Left lung (tissue), 10 donors: ENCODE measurements around the gene TAF8. TPM values are rescaled to one million over a fixed set of nuclear protein-coding genes. Genes with fewer than 3 reads are reported as not detected.

Experiments used
- ATAC-seq: fragments of 200-7000 bp; cut with Tn5 transposase; one replicate; pipeline ENCODE4 v1.9.1; 2020; ENCODE audit warnings: moderate library complexity
- DNase-seq, 4 donors: peaks; one replicate each; pipeline ENCODE4 v3.0.0-alpha.2; 2013 to 2020
- H3K27ac ChIP-seq, 2 donors: fragments of 200-600 bp; sonication (generic) in 1 of 2; one replicate each; pipeline versions ENCODE4 v1.5.0 to v1.8.0; 2020 to 2021
- H3K27me3 ChIP-seq, 2 donors: fragments of 200-600 bp; sonication (generic) in 1 of 2; one replicate each; pipeline versions ENCODE4 v1.5.0 to v1.8.0; 2020 to 2021
- H3K36me3 ChIP-seq, 2 donors: fragments of 200-600 bp; sonication (generic) in 1 of 2; one replicate each; pipeline versions ENCODE4 v1.5.0 to v1.8.0; 2020 to 2021
- H3K4me1 ChIP-seq, 2 donors: fragments of 200-600 bp; one replicate each; pipeline ENCODE4 v1.8.0; 2021
- H3K4me3 ChIP-seq, 2 donors: fragments of 200-600 bp; sonication (generic) in 1 of 2; one replicate each; pipeline versions ENCODE4 v1.5.0 to v1.8.0; 2020 to 2021; ENCODE audit warnings: mild to moderate bottlenecking in 1 of 2
- H3K9me3 ChIP-seq, 2 donors: fragments of 200-600 bp; sonication (generic) in 1 of 2; one replicate each; pipeline versions ENCODE4 v1.5.0 to v1.8.0; 2020 to 2021
- intact Hi-C, 2 donors: fragments of 100-400 bp; cut with DNase I; formaldehyde crosslinking; loops; one replicate each; pipeline versions ENCODE4 v1.11.2 to v1.14.2; 2022
- polyA plus RNA-seq, 6 donors: library from polyadenylated mRNA; unstranded; fragments of 120-200 nt; gene quantifications; one replicate each; pipeline ENCODE4 v1.2.1, GENCODE V29; 2013; ENCODE audit not compliant: insufficient read length in 6 of 6
- total RNA-seq, 2 donors: library from RNA; stranded (reverse); fragmentation: NEBNext Ultra II Directional; extraction: Animal tissue kit (Norgen Biotek cat#: 25700); gene quantifications; one replicate each; pipeline ENCODE4 v1.2.1, GENCODE V29; 2021
- TF ChIP-seq, protein P1 (sequence below), 2 donors: fragments of 200-600 bp; sonication (generic) in 1 of 2; IDR thresholded peaks; one replicate each; pipeline versions ENCODE4 v1.5.0 to v1.8.0; 2021; ENCODE audit warnings: antibody characterized with exemption in 2 of 2
- donor health status: DM: no; HTN: yes; CAD: no.
- donor health status: DM: no; HTN: no; CAD: no.

The TAF8 gene
- total and polyA plus RNA-seq, 8 donors = 26.4 to 32.0 (median 27.9) TPM

DNA sequence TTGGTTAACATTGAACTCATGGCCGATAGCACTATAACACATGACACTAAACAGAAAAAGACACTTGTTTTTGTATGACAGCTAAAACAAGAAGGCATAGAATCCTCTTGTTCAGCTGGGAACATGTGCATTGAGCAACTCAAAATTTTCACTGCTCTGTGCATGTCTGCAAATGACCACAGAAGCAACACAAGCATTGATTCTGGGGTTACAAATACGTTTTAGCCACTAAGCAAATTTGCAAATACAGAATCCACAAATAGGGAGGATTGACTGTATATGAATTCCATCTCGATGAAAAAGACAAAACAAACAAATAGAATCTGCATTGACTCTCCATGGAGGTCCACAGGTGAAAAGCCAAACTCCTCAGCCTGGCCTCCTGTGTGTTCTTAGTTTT, 60.4 kb downstream of the TAF8 start:
- ATAC-seq = no peak
- Histone ChIP-seq H3K27ac (no peak overlapping the region), H3K4me3 (no peak overlapping the region), H3K36me3 (no peaks in the 10 kb centered on the region), H3K9me3 (no peaks in the 10 kb centered on the region), H3K4me1 (no peaks in the 10 kb centered on the region), H3K27me3 (no peaks in the 10 kb centered on the region)
- no peak for DNase-seq
- TF ChIP-seq, protein P1, sequence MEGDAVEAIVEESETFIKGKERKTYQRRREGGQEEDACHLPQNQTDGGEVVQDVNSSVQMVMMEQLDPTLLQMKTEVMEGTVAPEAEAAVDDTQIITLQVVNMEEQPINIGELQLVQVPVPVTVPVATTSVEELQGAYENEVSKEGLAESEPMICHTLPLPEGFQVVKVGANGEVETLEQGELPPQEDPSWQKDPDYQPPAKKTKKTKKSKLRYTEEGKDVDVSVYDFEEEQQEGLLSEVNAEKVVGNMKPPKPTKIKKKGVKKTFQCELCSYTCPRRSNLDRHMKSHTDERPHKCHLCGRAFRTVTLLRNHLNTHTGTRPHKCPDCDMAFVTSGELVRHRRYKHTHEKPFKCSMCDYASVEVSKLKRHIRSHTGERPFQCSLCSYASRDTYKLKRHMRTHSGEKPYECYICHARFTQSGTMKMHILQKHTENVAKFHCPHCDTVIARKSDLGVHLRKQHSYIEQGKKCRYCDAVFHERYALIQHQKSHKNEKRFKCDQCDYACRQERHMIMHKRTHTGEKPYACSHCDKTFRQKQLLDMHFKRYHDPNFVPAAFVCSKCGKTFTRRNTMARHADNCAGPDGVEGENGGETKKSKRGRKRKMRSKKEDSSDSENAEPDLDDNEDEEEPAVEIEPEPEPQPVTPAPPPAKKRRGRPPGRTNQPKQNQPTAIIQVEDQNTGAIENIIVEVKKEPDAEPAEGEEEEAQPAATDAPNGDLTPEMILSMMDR (IDR thresholded peaks at IDR 0.05) = no peak
- intact Hi-C loops = no loop called here

DNA sequence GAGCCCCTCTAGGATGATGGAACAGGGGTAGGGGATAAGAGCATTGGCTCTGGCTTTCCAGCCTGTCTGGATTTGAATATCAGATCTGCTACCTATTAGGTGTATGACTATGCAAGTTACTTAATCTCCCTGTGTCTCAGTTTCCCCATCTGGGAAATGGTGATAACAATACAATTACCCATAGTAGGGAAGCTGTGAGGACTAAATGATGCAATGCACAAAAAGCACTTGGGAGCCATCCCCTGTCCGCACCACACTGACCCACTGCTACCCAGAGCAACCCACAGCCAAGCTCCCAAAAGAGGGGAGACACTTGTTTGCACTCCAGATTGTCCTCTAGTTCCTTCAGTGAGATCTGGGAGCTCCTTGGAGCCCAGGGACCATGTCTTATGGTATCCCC, 62.0 kb downstream of the TAF8 start:
- Histone ChIP-seq H3K27me3 (no peaks in the 10 kb centered on the region), H3K27ac (no peak overlapping the region), H3K36me3 (no peaks in the 10 kb centered on the region), H3K4me3 (no peak overlapping the region), H3K9me3 (no peaks in the 10 kb centered on the region), H3K4me1 (no peaks in the 10 kb centered on the region)
- intact Hi-C loops = no loop called here
- TF ChIP-seq, protein P1 (IDR thresholded peaks at IDR 0.05) = no peak
- DNase-seq (no peak), ATAC-seq (no peak)

DNA sequence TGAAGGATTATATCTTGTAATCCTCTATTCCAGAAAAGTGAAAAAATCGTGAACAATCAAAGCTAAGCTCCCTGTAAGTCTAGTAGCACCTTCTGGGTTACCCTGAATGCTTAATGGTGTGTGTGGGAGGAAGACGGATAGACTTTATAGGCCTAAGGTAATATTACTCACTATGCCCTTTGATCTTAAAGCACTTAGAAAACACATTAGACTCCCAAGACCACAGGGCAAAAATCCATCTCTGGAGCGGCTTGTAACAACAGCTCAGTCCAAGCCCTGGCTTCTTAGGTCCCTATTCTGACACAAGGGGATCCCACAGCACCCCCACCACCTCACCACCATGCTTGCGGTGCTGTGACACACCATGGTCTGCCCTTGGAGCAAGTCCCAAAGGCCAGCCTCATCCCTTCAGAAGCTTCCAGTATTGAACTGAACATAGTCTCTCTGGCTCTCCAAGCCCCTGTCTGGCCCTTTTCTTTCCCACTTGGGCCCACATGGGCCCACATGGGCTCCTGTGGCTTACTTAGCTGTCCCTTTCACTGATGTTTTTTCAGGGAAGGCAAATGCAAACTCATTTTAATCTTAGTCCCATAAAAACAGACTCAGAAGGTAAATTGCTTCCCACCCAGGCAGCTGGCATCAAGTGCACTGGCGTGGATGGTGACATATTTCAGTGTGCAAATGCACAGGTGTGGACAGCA, 63.8 kb downstream of the TAF8 start:
- ATAC-seq = no peak
- Histone ChIP-seq H3K4me1 (peaks cover 0 to 4% of the 10 kb centered on the region in 2 donors), H3K36me3 (no peaks in the 10 kb centered on the region), H3K9me3 (no peaks in the 10 kb centered on the region), H3K27ac (no peak overlapping the region), H3K4me3 (no peak overlapping the region), H3K27me3 (no peaks in the 10 kb centered on the region)
- intact Hi-C loops = no loop called here
- TF ChIP-seq, protein P1 (IDR thresholded peaks at IDR 0.05) = no peak
- DNase-seq = no peak

DNA sequence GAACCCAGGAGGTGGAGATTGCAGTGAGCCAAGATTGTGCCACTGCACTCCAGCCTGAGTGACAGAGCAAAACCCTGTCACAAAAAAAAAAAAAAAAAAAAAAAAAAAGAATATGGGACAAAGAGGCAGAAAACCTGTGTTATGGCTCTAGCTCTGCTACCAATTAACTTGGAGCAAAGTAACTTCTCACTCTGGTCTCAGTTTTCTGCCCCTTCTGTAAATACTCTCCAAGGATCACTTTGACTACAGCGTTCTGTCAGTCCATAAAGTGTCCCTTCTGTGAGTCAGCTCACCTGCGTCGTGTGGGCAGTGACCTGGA, 67.5 kb downstream of the TAF8 start:
- Histone ChIP-seq H3K27ac (peak overlapping the region; percentile 46 to 63), H3K4me3 (no peak overlapping the region), H3K36me3 (no peaks in the 10 kb centered on the region), H3K27me3 (no peaks in the 10 kb centered on the region), H3K9me3 (no peaks in the 10 kb centered on the region), H3K4me1 (peaks cover 0 to 4% of the 10 kb centered on the region in 2 donors)
- ATAC-seq (peak; percentile 28), DNase-seq (no peak)
- TF ChIP-seq, protein P1 (IDR thresholded peaks at IDR 0.05) = no peak
- intact Hi-C loops = no loop called here

DNA sequence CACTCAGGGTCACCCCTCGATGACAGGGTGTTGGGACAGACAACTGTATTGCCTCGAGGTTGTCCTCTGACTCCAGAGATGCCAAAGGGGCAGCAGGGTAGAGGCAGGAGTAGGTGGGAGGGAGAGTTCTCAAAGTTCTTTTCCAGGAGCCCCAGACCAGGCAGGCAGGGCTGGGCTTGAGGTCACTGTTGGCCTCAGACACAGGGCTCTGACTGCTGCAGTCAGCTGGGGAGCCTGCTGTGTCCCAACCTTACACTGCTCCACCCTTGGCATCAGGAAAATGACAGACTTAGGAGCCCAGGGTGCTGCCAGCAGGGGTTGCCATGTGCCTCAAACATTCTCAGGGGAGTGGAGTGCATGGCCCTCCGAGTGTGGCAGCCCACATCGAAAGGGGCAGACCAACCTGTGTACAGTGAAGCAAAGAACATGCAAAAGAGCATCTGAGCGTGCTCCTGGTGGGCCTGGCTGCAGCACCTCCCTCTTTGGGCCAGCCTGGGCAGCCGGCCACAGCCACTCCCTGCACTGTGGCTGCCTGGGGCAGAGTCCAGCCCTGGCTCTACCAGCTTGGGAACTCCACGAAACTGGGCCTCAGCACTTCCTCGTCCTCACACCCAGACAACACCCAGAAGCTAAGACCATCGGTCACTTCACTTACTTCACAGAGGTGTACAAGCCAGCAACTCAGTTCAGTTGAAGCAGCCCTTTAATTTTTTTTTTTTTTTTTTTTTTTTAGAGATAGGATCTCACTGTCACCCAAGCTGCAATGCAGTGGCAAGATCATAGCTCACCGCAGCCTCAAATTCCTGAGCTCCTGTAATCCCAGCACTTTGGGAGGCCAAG, 68.1 kb downstream of the TAF8 start:
- Histone ChIP-seq H3K36me3 (no peaks in the 10 kb centered on the region), H3K27me3 (no peaks in the 10 kb centered on the region), H3K9me3 (no peaks in the 10 kb centered on the region), H3K4me1 (peaks cover 0 to 4% of the 10 kb centered on the region in 2 donors), H3K27ac (peak overlapping the region; percentile 46 to 63), H3K4me3 (no peak overlapping the region)
- intact Hi-C loops = no loop called here
- ATAC-seq = peak; percentile 85
- peak in 2 of 4 donors; percentile 75 to 83 for DNase-seq
- TF ChIP-seq, protein P1 (IDR thresholded peaks at IDR 0.05) = no peak
